ENCODE results near the gene DCP1B.

- TF ChIP-seq GATA3 (IDR thresholded peaks at IDR 0.05; ENCODE audit: low read depth, low read length) (no peak), GATA2 (IDR thresholded peaks at IDR 0.05; ENCODE audit: low read depth, low read length) (no peak)
Measured at GRCh38 chr12:1918884-1919236, 85.4 kb downstream of the DCP1B start.

All from SH-SY5Y (cell line).